Activated CD4-positive, alpha-beta T cell treated with anti-CD3 and anti-CD28 coated beads for 4 hours (primary cell): Measurements from ENCODE around the gene SBNO1.

Experiments used
- DNase-seq, 2 donors: peaks; one replicate each; pipeline ENCODE4 v3.0.0-alpha.2; 2020

SBNO1 gene

GRCh38 chr12:123242116-123242904 lies 122.3 kb downstream of the SBNO1 start:
- no peak for DNase-seq
